ENCODE measurements around the gene MBNL3.

The MBNL3 gene

GRCh38 chrX:132488819-132489577 is at the start of gene MBNL3:
TSS of gene MBNL3 (minus strand) at chrX:132489038. CDS start at chrX:132439611, 49,427 bp downstream.
- DNase-seq: peak; percentile 76

GRCh38 chrX:132533409-132533808 is 44.6 kb upstream of the MBNL3 start:
- no peak for DNase-seq

GRCh38 chrX:132532913-132533312 is 44.1 kb upstream of the MBNL3 start:
- no peak for DNase-seq

- DNase-seq: no peak
These were observed 43.3 kb upstream of the MBNL3 start for GRCh38 chrX:132532097-132532496.

GRCh38 chrX:132520792-132521191 is 32.0 kb upstream of the MBNL3 start:
- no peak for DNase-seq

- no peak for DNase-seq
These were observed 31.4 kb upstream of the MBNL3 start for GRCh38 chrX:132520213-132520612.

GRCh38 chrX:132518401-132518800 is 29.6 kb upstream of the MBNL3 start:
- no peak for DNase-seq

- DNase-seq: no peak
These were observed 20.0 kb upstream of the MBNL3 start for GRCh38 chrX:132508834-132509233.

GRCh38 chrX:132505116-132505515 is 16.3 kb upstream of the MBNL3 start:
- DNase-seq: no peak

GRCh38 chrX:132504417-132504816 is 15.6 kb upstream of the MBNL3 start:
- DNase-seq: no peak

- DNase-seq: no peak
These were observed 12.8 kb upstream of the MBNL3 start for GRCh38 chrX:132501606-132502005.

GRCh38 chrX:132497432-132497831 is 8.6 kb upstream of the MBNL3 start:
- DNase-seq: no peak

- DNase-seq: no peak
These were observed 4.3 kb upstream of the MBNL3 start for GRCh38 chrX:132493095-132493494.

- no peak for DNase-seq
These were observed 2.4 kb upstream of the MBNL3 start for GRCh38 chrX:132491191-132491590.

GRCh38 chrX:132489578-132490419 is 961 bp upstream of the MBNL3 start:
- peak; percentile 74 for DNase-seq

GRCh38 chrX:132488180-132488705 is 595 bp downstream of the MBNL3 start:
- DNase-seq: no peak

GRCh38 chrX:132486599-132487178 is 2.1 kb downstream of the MBNL3 start:
- DNase-seq: no peak

GRCh38 chrX:132483951-132484350 is 4.9 kb downstream of the MBNL3 start:
- no peak for DNase-seq

- DNase-seq: no peak
These were observed 5.3 kb downstream of the MBNL3 start for GRCh38 chrX:132483488-132483887.

- DNase-seq: no peak
These were observed 6.2 kb downstream of the MBNL3 start for GRCh38 chrX:132482632-132483031.

- no peak for DNase-seq
These were observed 7.4 kb downstream of the MBNL3 start for GRCh38 chrX:132481449-132481848.

- no peak for DNase-seq
These were observed 8.1 kb downstream of the MBNL3 start for GRCh38 chrX:132480581-132481203.

Measured in NCI-H1436 (cell line).